ENCODE data around the gene NAE1.

The NAE1 gene

GRCh38 chr16:66859397-66860068, 28.8 kb upstream of the NAE1 start:
- Histone ChIP-seq H3K9me3 (ENCODE audit: control insufficient read depth, low read length) (no peaks in the 10 kb centered on the region), H3K4me1 (ENCODE audit: control insufficient read depth, insufficient read depth, low read length) (no peaks in the 10 kb centered on the region), H3K36me3 (ENCODE audit: control insufficient read depth, insufficient read depth, low read length) (no peaks in the 10 kb centered on the region), H3K27me3 (ENCODE audit: control insufficient read depth, insufficient read depth, low read length) (no peaks in the 10 kb centered on the region), H3K9ac (ENCODE audit: low read length) (no peak overlapping the region), H3K4me3 (ENCODE audit: low read length) (no peak overlapping the region)

GRCh38 chr16:66858740-66859396, 28.1 kb upstream of the NAE1 start:
- H3K9me3 ChIP-seq (ENCODE audit: control insufficient read depth, low read length), result no peaks in the 10 kb centered on the region
- no peak overlapping the region for H3K4me3 ChIP-seq (ENCODE audit: low read length)
- H3K36me3 ChIP-seq (ENCODE audit: control insufficient read depth, insufficient read depth, low read length), result no peaks in the 10 kb centered on the region
- no peaks in the 10 kb centered on the region for H3K4me1 ChIP-seq (ENCODE audit: control insufficient read depth, insufficient read depth, low read length)
- no peaks in the 10 kb centered on the region for H3K27me3 ChIP-seq (ENCODE audit: control insufficient read depth, insufficient read depth, low read length)
- no peak overlapping the region for H3K9ac ChIP-seq (ENCODE audit: low read length)

GRCh38 chr16:66857437-66857836, 26.7 kb upstream of the NAE1 start:
- no peaks in the 10 kb centered on the region for H3K36me3 ChIP-seq (ENCODE audit: control insufficient read depth, insufficient read depth, low read length)
- H3K27me3 ChIP-seq (ENCODE audit: control insufficient read depth, insufficient read depth, low read length), result no peaks in the 10 kb centered on the region
- no peak overlapping the region for H3K9ac ChIP-seq (ENCODE audit: low read length)
- no peaks in the 10 kb centered on the region for H3K4me1 ChIP-seq (ENCODE audit: control insufficient read depth, insufficient read depth, low read length)
- no peak overlapping the region for H3K4me3 ChIP-seq (ENCODE audit: low read length)
- no peaks in the 10 kb centered on the region for H3K9me3 ChIP-seq (ENCODE audit: control insufficient read depth, low read length)

- H3K4me1 ChIP-seq (ENCODE audit: control insufficient read depth, insufficient read depth, low read length), result no peaks in the 10 kb centered on the region
These were observed 26.0 kb upstream of the NAE1 start for GRCh38 chr16:66856801-66857200.

GRCh38 chr16:66856184-66856730, 25.5 kb upstream of the NAE1 start:
- no peaks in the 10 kb centered on the region for H3K4me1 ChIP-seq (ENCODE audit: control insufficient read depth, insufficient read depth, low read length)
- no peaks in the 10 kb centered on the region for H3K36me3 ChIP-seq (ENCODE audit: control insufficient read depth, insufficient read depth, low read length)
- H3K9ac ChIP-seq (ENCODE audit: low read length), result no peak overlapping the region
- no peaks in the 10 kb centered on the region for H3K9me3 ChIP-seq (ENCODE audit: control insufficient read depth, low read length)
- no peak overlapping the region for H3K4me3 ChIP-seq (ENCODE audit: low read length)
- no peaks in the 10 kb centered on the region for H3K27me3 ChIP-seq (ENCODE audit: control insufficient read depth, insufficient read depth, low read length)

More at GRCh38 chr16:66856801-66857200, 26.0 kb upstream of the NAE1 start:
- Histone ChIP-seq H3K27me3 (ENCODE audit: control insufficient read depth, insufficient read depth, low read length) (no peaks in the 10 kb centered on the region), H3K9me3 (ENCODE audit: control insufficient read depth, low read length) (no peaks in the 10 kb centered on the region), H3K9ac (ENCODE audit: low read length) (no peak overlapping the region), H3K36me3 (ENCODE audit: control insufficient read depth, insufficient read depth, low read length) (no peaks in the 10 kb centered on the region), H3K4me3 (ENCODE audit: low read length) (no peak overlapping the region)

- peaks cover under 1% of the 10 kb centered on the region for H3K27me3 ChIP-seq (ENCODE audit: control insufficient read depth, insufficient read depth, low read length)
- no peak overlapping the region for H3K9ac ChIP-seq (ENCODE audit: low read length)
These were observed 22.7 kb upstream of the NAE1 start for GRCh38 chr16:66853261-66854139.

GRCh38 chr16:66851166-66851964, 20.6 kb upstream of the NAE1 start:
- Histone ChIP-seq H3K4me1 (ENCODE audit: control insufficient read depth, insufficient read depth, low read length) (no peaks in the 10 kb centered on the region), H3K9ac (ENCODE audit: low read length) (no peak overlapping the region), H3K4me3 (ENCODE audit: low read length) (no peak overlapping the region), H3K9me3 (ENCODE audit: control insufficient read depth, low read length) (no peaks in the 10 kb centered on the region), H3K36me3 (ENCODE audit: control insufficient read depth, insufficient read depth, low read length) (no peaks in the 10 kb centered on the region), H3K27me3 (ENCODE audit: control insufficient read depth, insufficient read depth, low read length) (peaks cover 17% of the 10 kb centered on the region)

More at GRCh38 chr16:66853261-66854139, 22.7 kb upstream of the NAE1 start:
- Histone ChIP-seq H3K9me3 (ENCODE audit: control insufficient read depth, low read length) (no peaks in the 10 kb centered on the region), H3K4me3 (ENCODE audit: low read length) (no peak overlapping the region), H3K4me1 (ENCODE audit: control insufficient read depth, insufficient read depth, low read length) (no peaks in the 10 kb centered on the region), H3K36me3 (ENCODE audit: control insufficient read depth, insufficient read depth, low read length) (no peaks in the 10 kb centered on the region)

GRCh38 chr16:66850115-66850815, 19.5 kb upstream of the NAE1 start:
- Histone ChIP-seq H3K27me3 (ENCODE audit: control insufficient read depth, insufficient read depth, low read length) (peaks cover 28% of the 10 kb centered on the region), H3K9me3 (ENCODE audit: control insufficient read depth, low read length) (no peaks in the 10 kb centered on the region), H3K9ac (ENCODE audit: low read length) (no peak overlapping the region), H3K4me3 (ENCODE audit: low read length) (no peak overlapping the region), H3K36me3 (ENCODE audit: control insufficient read depth, insufficient read depth, low read length) (no peaks in the 10 kb centered on the region), H3K4me1 (ENCODE audit: control insufficient read depth, insufficient read depth, low read length) (no peaks in the 10 kb centered on the region)

GRCh38 chr16:66849549-66849948, 18.8 kb upstream of the NAE1 start:
- H3K4me3 ChIP-seq (ENCODE audit: low read length), result no peak overlapping the region
- peaks cover 6% of the 10 kb centered on the region for H3K4me1 ChIP-seq (ENCODE audit: control insufficient read depth, insufficient read depth, low read length)
- no peaks in the 10 kb centered on the region for H3K9me3 ChIP-seq (ENCODE audit: control insufficient read depth, low read length)
- H3K9ac ChIP-seq (ENCODE audit: low read length), result no peak overlapping the region
- no peaks in the 10 kb centered on the region for H3K36me3 ChIP-seq (ENCODE audit: control insufficient read depth, insufficient read depth, low read length)
- H3K27me3 ChIP-seq (ENCODE audit: control insufficient read depth, insufficient read depth, low read length), result peaks cover 35% of the 10 kb centered on the region

GRCh38 chr16:66849021-66849420, 18.2 kb upstream of the NAE1 start:
- peaks cover 40% of the 10 kb centered on the region for H3K27me3 ChIP-seq (ENCODE audit: control insufficient read depth, insufficient read depth, low read length)
- no peaks in the 10 kb centered on the region for H3K9me3 ChIP-seq (ENCODE audit: control insufficient read depth, low read length)
- no peak overlapping the region for H3K9ac ChIP-seq (ENCODE audit: low read length)
- H3K36me3 ChIP-seq (ENCODE audit: control insufficient read depth, insufficient read depth, low read length), result no peaks in the 10 kb centered on the region
- H3K4me1 ChIP-seq (ENCODE audit: control insufficient read depth, insufficient read depth, low read length), result peaks cover 9% of the 10 kb centered on the region
- no peak overlapping the region for H3K4me3 ChIP-seq (ENCODE audit: low read length)

- H3K9me3 ChIP-seq (ENCODE audit: control insufficient read depth, low read length), result no peaks in the 10 kb centered on the region
- no peaks in the 10 kb centered on the region for H3K36me3 ChIP-seq (ENCODE audit: control insufficient read depth, insufficient read depth, low read length)
- H3K4me3 ChIP-seq (ENCODE audit: low read length), result no peak overlapping the region
- H3K9ac ChIP-seq (ENCODE audit: low read length), result no peak overlapping the region
- H3K4me1 ChIP-seq (ENCODE audit: control insufficient read depth, insufficient read depth, low read length), result peaks cover 9% of the 10 kb centered on the region
- peaks cover 45% of the 10 kb centered on the region for H3K27me3 ChIP-seq (ENCODE audit: control insufficient read depth, insufficient read depth, low read length)
These were observed 17.4 kb upstream of the NAE1 start for GRCh38 chr16:66848172-66848571.
